VCaP (cell line): ENCODE data around the gene DRAP1.

ENCODE experiments used
- H3K27ac ChIP-seq: fragments of 450-650 bp; 2 replicates; pipeline ENCODE4 v1.5.1; 2017
- CTCF ChIP-seq: fragments of 450-650 bp; conservative IDR thresholded peaks from 2 replicates; pipeline ENCODE4 v1.5.1; 2017; ENCODE audit warnings: mild to moderate bottlenecking, moderate library complexity

Gene DRAP1

GRCh38 chr11:65920372-65920802 lies 1.2 kb downstream of the DRAP1 start:
- H3K27ac ChIP-seq = peak overlapping the region; percentile 100

GRCh38 chr11:65921033-65921555 lies 1.9 kb downstream of the DRAP1 start:
- peak overlapping the region; percentile 100 for H3K27ac ChIP-seq
- TF ChIP-seq CTCF = no peak

More at GRCh38 chr11:65920372-65920802, 1.2 kb downstream of the DRAP1 start:
- TF ChIP-seq CTCF = no peak

- H3K27ac ChIP-seq = no peak overlapping the region
- no peak for TF ChIP-seq CTCF
These were observed 2.6 kb downstream of the DRAP1 start for GRCh38 chr11:65921876-65922275.

GRCh38 chr11:65922565-65922964 lies 3.3 kb downstream of the DRAP1 start:
- H3K27ac ChIP-seq = no peak overlapping the region
- no peak for TF ChIP-seq CTCF

- H3K27ac ChIP-seq = no peak overlapping the region
These were observed 6.2 kb downstream of the DRAP1 start for GRCh38 chr11:65925397-65925796.

GRCh38 chr11:65927904-65928397 lies 8.7 kb downstream of the DRAP1 start:
- no peak overlapping the region for H3K27ac ChIP-seq

More at GRCh38 chr11:65925397-65925796, 6.2 kb downstream of the DRAP1 start:
- TF ChIP-seq CTCF = no peak

GRCh38 chr11:65928667-65929066 lies 9.4 kb downstream of the DRAP1 start:
- no peak overlapping the region for H3K27ac ChIP-seq
- TF ChIP-seq CTCF = no peak

More at GRCh38 chr11:65927904-65928397, 8.7 kb downstream of the DRAP1 start:
- no peak for TF ChIP-seq CTCF
